HepG2 (cell line): ENCODE data around the gene BAZ1A. TPM values are rescaled to one million over a fixed set of nuclear protein-coding genes. Genes with fewer than 3 reads are reported as not detected.

Experiments
- ADNP ChIP-seq: sonication (generic); formaldehyde crosslinking; IDR thresholded peaks from 2 replicates; pipeline ENCODE4 v1.4.0; 2020; ENCODE audit warnings: missing genetic modification reagents
- BHLHE40 ChIP-seq: IDR thresholded peaks from 2 replicates; pipeline ENCODE4 v1.6.1; 2011; ENCODE audit warnings: low read length, improper control_type of control experiment
- E2F2 ChIP-seq: sonication (generic); formaldehyde crosslinking; IDR thresholded peaks from 2 replicates; pipeline ENCODE4 v1.4.0; 2020; ENCODE audit warnings: missing genetic modification reagents, borderline replicate concordance
- ELF4 ChIP-seq: sonication (generic); formaldehyde crosslinking; IDR thresholded peaks from 2 replicates; pipeline ENCODE4 v1.5.0; 2020; ENCODE audit warnings: missing genetic modification reagents, mild to moderate bottlenecking, moderate library complexity, borderline replicate concordance
- GABPB1 ChIP-seq: IDR thresholded peaks from 2 replicates; pipeline ENCODE4 v1.6.1; 2016; ENCODE audit warnings: mild to moderate bottlenecking, missing genetic modification reagents, moderate library complexity, missing compliant biosample characterization
- HES4 ChIP-seq: sonication (generic); formaldehyde crosslinking; IDR thresholded peaks from 2 replicates; pipeline ENCODE4 v1.9.0; 2021; ENCODE audit warnings: mild to moderate bottlenecking, missing genetic modification reagents, borderline replicate concordance
- HNRNPLL ChIP-seq: fragments of 200-400 bp; formaldehyde crosslinking; IDR thresholded peaks from 2 replicates; pipeline ENCODE4 v1.6.1; 2017; ENCODE audit warnings: mild to moderate bottlenecking, low read depth, low read length; ENCODE audit not compliant: poor library complexity, severe bottlenecking
- JARID2 ChIP-seq: sonication (generic); formaldehyde crosslinking; IDR thresholded peaks from 2 replicates; pipeline ENCODE4 v1.8.1; 2023; ENCODE audit warnings: missing genetic modification reagents, inconsistent platforms; ENCODE audit not compliant: insufficient replicate concordance
- KDM1A ChIP-seq: IDR thresholded peaks from 2 replicates; pipeline ENCODE4 v1.6.1; 2016; ENCODE audit warnings: missing compliant biosample characterization
- LCORL ChIP-seq, 2 experiments: fragments of 450-650 bp in 1 of 2; sonication (generic) in 1 of 2; formaldehyde crosslinking in 1 of 2; IDR thresholded peaks; 2 replicates each; pipeline versions ENCODE4 v1.5.0 to v1.6.1; 2017 to 2020; ENCODE audit warnings: antibody characterized with exemption in 1 of 2, missing genetic modification reagents in 1 of 2
- MTA1 ChIP-seq: sonication (generic); formaldehyde crosslinking; IDR thresholded peaks from 2 replicates; pipeline ENCODE4 v1.4.0; 2020; ENCODE audit warnings: missing genetic modification reagents, mild to moderate bottlenecking, borderline replicate concordance
- MZF1 ChIP-seq: sonication (generic); formaldehyde crosslinking; IDR thresholded peaks from 2 replicates; pipeline ENCODE4 v1.8.1; 2023; ENCODE audit warnings: mild to moderate bottlenecking, missing genetic modification reagents, borderline replicate concordance
- SP2 ChIP-seq: sonication (generic); formaldehyde crosslinking; IDR thresholded peaks from 2 replicates; pipeline ENCODE4 v1.5.1; 2020; ENCODE audit warnings: mild to moderate bottlenecking, missing genetic modification reagents
- ZBTB7B ChIP-seq: sonication (generic); formaldehyde crosslinking; IDR thresholded peaks from 2 replicates; pipeline ENCODE4 v1.4.0; 2020; ENCODE audit warnings: missing genetic modification reagents
- ZFP37 ChIP-seq: sonication (generic); formaldehyde crosslinking; IDR thresholded peaks from 2 replicates; pipeline ENCODE4 v1.4.0; 2020; ENCODE audit warnings: missing genetic modification reagents, borderline replicate concordance
- ZFP91 ChIP-seq: sonication (generic); formaldehyde crosslinking; IDR thresholded peaks from 2 replicates; pipeline ENCODE4 v1.9.0; 2022; ENCODE audit warnings: missing genetic modification reagents, mild to moderate bottlenecking, borderline replicate concordance
- ZNF564 ChIP-seq: sonication (generic); formaldehyde crosslinking; IDR thresholded peaks from 2 replicates; pipeline ENCODE4 v1.8.1; 2023; ENCODE audit warnings: mild to moderate bottlenecking, missing genetic modification reagents
- ZNF678 ChIP-seq: sonication (generic); formaldehyde crosslinking; IDR thresholded peaks from 2 replicates; pipeline ENCODE4 v1.4.0; 2020; ENCODE audit warnings: mild to moderate bottlenecking, missing genetic modification reagents
- ZNF687 ChIP-seq: sonication (generic); formaldehyde crosslinking; IDR thresholded peaks from 2 replicates; pipeline ENCODE4 v1.5.1; 2020; ENCODE audit warnings: mild to moderate bottlenecking, missing genetic modification reagents, moderate library complexity
- ZNF720 ChIP-seq: sonication (generic); formaldehyde crosslinking; IDR thresholded peaks from 2 replicates; pipeline ENCODE4 v1.4.0; 2020; ENCODE audit warnings: missing genetic modification reagents
- ZNF737 ChIP-seq: sonication (generic); formaldehyde crosslinking; IDR thresholded peaks from 2 replicates; pipeline ENCODE4 v1.5.0; 2020; ENCODE audit warnings: missing genetic modification reagents, mild to moderate bottlenecking, borderline replicate concordance
- ZNF75D ChIP-seq: sonication (generic); formaldehyde crosslinking; IDR thresholded peaks from 2 replicates; pipeline ENCODE4 v1.8.1; 2023; ENCODE audit warnings: missing genetic modification reagents, mild to moderate bottlenecking, borderline replicate concordance
- ZSCAN29 ChIP-seq: sonication (generic); formaldehyde crosslinking; conservative IDR thresholded peaks from 2 replicates; pipeline ENCODE4 v1.4.0; 2020; ENCODE audit warnings: mild to moderate bottlenecking, missing genetic modification reagents
- polyA plus RNA-seq, 8 experiments: library from polyadenylated mRNA; depleted of rRNA in 3 of 8; stranded (reverse) in 7 of 8; unstranded in 1 of 8; fragments of >200 nt; fragmentation: Illumina TruSeq in 4 of 8; extraction: Trizol in 4 of 8; gene quantifications; 2 replicates each; pipeline versions ENCODE4 v1.2.1 to v1.2.3, GENCODE V29; 2011 to 2016; ENCODE audit warnings: low read depth in 4 of 8, missing spikeins in 1 of 8, mixed read lengths in 1 of 8; ENCODE audit not compliant: insufficient read depth in 1 of 8
- total RNA-seq, 5 experiments: library from RNA; depleted of rRNA; stranded (reverse); fragments of >200 nt; fragmentation: Illumina TruSeq; extraction: Trizol; gene quantifications; 2 replicates each; pipeline ENCODE4 v1.2.3, GENCODE V29; 2016; ENCODE audit warnings: low read depth in 1 of 5

BAZ1A gene
- total and polyA plus RNA-seq, 2 of the 13 experiments (the other 11 are each of a cell fraction or from before 2014, with no cell fraction given), result 20.9 to 56.8 TPM

- TF ChIP-seq GABPB1 (CRISPR knock-in tag), result no peak
- TF ChIP-seq ZNF75D, result no peak
- TF ChIP-seq ADNP (CRISPR knock-in tag), result no peak
- no peak for TF ChIP-seq ZFP91 (CRISPR knock-in tag)
- TF ChIP-seq ZSCAN29 (CRISPR knock-in tag), result no peak
- no peak for TF ChIP-seq E2F2
- no peak; the same call in 1 of the 2 replicates for TF ChIP-seq ZNF564
- no peak; the same call in 1 of the 2 replicates for TF ChIP-seq ZBTB7B
- TF ChIP-seq JARID2, result peak; percentile 21
- no peak for TF ChIP-seq SP2 (CRISPR knock-in tag)
- no peak for TF ChIP-seq ZNF687
- no peak for TF ChIP-seq MZF1 (CRISPR knock-in tag)
- no peak for TF ChIP-seq MTA1 (CRISPR knock-in tag)
- no peak for TF ChIP-seq ZNF720
- no peak for TF ChIP-seq KDM1A
- no peak for TF ChIP-seq HES4 (CRISPR knock-in tag)
- TF ChIP-seq ELF4 (CRISPR knock-in tag), result no peak
- no peak for TF ChIP-seq LCORL (IDR thresholded peaks at IDR 0.05)
- TF ChIP-seq LCORL (CRISPR knock-in tag; IDR thresholded peaks at IDR 0.05), result no peak; the same call in 1 of the 2 replicates
- TF ChIP-seq HNRNPLL, result no peak
- TF ChIP-seq ZFP37 (CRISPR knock-in tag), result no peak
- TF ChIP-seq BHLHE40, result no peak
- no peak for TF ChIP-seq ZNF678 (CRISPR knock-in tag)
- no peak for TF ChIP-seq ZNF737 (CRISPR knock-in tag)
These were observed 161.4 kb downstream of the BAZ1A start (continued) for GRCh38 chr14:34713681-34714319.
